NCI-H187 treated with DMSO at 0.1 percent for 48 hours (cell line): Measurements from ENCODE around the gene HPGD.
"Not testable (repeated sequence)": the region's sequence is repeated elsewhere in the genome, so short reads cannot be mapped to it uniquely, and the experiment has no call there.

Source experiments
- DNase-seq: peaks from one replicate; lab custom pipeline; 2025; lab: John Stamatoyannopoulos, UW

The HPGD gene

DNA sequence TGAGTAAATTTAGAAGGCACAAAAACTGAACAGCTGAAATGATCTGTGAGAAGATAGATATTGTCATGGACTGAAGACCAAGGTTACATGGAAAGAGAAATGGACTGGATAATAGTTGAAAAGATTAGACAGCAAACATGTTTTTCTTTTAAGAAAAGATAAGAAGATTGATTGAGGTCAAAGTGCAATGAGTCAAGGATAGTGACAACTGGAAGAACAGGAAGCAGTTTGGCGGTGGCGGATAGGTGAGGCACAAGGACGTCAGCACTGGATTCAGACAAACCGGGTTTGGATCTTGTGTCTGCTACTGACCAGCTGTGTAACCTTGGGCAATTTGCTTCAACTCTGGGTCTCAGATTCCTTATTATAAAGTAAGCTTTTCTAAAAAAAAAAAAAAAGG, 2.0 kb upstream of the HPGD start:
- DNase-seq = no peak

DNA sequence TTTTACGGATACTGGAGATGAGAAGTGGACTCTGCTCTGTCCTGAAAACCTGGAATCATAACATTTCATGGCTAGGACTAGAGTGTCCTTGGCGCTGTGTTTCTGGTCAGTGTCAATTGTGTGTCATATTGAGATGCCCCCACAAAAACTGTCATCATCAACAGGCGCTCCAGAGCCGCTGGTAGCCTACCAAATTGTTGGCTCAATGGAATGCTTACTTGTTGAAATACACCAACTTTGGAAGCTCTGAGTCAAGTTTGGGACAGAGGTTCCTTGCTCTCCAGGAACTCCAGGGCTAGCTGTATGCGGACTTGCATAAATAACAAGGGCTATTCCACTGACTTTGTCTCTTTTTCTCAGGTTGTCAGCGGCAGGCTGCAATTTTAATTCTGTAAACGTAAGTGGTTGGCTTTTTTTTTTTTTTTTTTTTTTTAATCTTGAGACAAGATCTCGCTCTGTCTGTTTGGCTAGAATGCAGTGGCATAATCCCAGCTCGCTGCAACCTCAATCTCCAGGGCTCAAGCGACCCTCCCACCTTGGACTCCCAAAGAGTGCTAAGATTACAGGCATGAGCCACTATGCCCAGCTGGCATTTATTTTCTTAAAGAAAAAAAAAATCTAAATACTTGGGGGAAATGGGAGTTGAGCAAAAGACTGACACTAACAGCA, 871 bp upstream of the HPGD start:
- DNase-seq = no peak

GRCh38 chr4:174521800-174522182, 497 bp downstream of the HPGD start:
- DNase-seq = no peak

GRCh38 chr4:174520660-174521059, 1.6 kb downstream of the HPGD start:
- no peak for DNase-seq

DNA sequence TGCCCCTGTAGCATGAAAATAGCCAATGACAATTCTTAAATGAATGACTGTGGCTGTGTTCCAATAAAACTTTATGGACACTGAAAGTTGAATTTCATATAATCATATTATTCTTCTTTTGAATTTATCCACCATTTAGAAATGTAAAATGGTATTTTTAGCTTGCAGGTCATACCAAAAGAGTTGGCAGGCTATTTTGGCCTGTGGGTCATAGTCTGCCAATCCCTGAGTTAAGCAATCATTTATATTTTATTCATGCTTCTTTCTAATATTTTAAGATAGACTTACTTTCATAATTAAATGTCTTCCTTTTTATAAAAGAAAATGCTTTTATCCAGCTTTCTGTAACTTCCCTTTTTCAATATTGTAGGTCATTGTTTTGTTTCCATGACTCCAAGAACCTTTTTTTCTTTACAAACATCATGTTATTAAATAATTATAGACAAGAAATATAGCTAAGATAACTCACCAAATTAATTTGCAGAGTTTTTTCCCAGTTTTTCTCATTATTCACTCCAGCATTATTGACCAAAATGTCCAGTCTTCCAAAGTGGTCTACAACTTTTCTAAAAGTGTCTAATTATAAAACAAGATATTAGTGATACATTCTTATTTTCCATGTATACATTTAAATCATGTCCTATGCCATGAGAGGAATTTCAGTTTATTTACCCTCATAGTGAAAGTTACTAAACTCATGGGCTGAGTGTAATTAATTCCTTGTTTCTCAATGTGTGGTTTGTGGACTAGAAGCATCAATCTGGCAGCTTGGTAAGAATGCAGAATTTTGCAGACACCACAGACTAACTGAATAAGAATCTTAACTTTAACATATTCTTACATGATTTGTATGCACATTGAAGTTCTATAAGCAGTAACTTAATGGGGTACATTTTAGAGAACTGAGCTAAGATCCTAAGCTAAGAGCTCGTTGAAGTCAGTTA, 4.5 kb downstream of the HPGD start:
- no peak for DNase-seq

GRCh38 chr4:174516794-174517193, 5.5 kb downstream of the HPGD start:
- no peak for DNase-seq

- no peak for DNase-seq
These were observed 5.9 kb downstream of the HPGD start for GRCh38 chr4:174516345-174516744.

GRCh38 chr4:174512745-174513144, 9.5 kb downstream of the HPGD start:
- no peak for DNase-seq

GRCh38 chr4:174505892-174506291, 16.4 kb downstream of the HPGD start:
- DNase-seq = no peak

DNA sequence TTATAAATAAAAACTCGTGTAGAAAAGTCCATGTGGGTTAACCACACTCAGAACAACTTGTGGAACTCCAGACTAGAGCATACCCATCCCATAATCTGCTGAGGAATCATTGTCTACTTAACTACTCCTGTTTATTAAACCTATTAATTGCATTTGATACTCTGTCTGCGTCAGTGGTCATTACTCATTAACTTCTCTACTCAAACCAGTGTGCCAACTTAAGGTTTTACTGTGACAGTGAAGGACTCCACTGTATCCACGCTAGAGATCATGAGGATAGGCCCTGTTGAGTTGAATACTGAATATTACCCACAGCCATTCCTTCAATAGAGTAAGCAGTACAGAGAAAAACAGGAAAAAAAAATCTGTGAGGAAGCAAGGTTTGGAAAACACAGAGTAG, 17.3 kb downstream of the HPGD start:
- no peak for DNase-seq

DNA sequence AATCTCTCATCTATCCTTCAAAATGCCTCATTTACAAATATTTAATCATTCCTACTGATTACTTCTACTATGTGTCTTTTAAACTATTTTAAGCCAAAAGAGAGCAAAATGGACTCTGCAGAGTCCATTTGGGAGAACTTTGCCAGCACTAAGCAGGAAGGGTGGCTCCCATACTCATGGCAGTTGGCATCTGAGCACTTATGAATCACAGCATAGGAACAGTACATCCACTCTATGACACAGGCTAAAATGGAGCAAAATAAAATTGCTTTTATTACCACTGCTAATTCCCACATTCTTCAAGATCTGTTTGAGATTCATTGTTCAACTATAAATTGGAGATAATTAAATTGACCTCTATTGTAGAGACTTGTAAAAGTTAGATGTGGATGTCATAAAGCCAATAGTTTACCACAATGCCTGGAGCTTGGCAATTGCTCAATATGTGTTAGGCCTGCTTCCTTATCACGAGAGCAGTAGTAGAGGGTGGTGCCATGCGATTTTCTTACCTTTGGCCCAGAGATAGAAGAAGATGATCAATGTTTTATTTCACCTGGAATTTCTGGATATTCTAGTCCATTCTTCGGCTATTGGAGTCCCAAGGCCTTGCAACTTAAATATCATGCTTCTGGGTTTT, 19.1 kb downstream of the HPGD start:
- DNase-seq = no peak

DNA sequence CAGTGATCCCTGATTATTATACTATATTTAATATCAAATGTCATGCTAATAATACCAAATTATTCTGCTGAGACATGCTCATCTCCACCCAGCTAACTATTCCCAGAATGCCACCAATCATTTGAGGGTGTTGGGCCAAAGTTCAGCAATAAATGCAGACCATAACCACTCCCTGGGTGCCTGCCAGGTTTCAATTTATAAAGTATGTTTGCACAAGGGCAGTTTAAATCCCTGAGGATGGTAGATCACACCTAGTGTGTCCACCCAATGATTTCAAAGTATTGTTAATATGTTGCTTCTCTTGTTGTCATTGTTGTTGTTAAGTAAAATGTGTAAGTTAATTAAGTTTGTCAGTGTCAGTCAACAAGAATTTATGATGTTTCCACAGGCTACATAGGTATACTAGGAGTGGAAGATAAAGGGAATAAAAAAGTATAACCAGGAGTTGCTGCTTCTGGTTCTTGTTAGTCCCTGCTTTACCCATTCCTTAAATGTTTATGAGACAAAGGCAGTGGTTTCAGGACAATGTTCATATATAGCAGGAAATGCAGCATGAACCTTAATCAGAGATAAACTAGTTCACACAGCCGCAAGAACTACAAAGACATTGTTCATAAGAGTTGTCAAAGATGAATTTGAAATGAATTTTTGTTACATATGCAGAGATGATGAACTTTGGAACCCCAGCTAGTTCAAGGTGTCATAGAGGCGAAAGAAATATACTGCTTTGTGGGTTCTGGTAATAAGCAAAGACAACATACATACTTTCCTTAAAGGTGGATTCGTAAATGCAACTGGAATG, 25.5 kb downstream of the HPGD start:
- DNase-seq = no peak

- DNase-seq = no peak
These were observed 26.7 kb downstream of the HPGD start for GRCh38 chr4:174495626-174496025.

DNA sequence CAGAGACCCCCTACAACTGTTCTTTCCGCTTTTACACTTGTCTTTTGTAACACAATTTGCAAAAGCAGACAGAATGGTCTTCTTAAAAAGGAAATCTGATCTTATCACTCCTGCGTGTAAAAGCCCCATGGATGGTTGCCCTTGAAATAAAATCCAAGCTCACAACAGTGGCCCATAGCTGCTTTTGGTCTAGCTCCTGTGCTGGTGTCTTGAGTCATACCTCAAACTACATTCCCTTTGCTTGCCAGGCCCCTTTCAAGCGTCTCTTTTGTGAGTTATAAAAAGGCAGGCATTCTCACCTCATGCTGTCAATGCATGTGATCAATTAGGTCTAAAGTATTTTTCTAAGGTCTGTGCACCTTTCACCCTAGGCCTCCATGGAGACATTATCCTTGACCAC, 27.6 kb downstream of the HPGD start:
- DNase-seq = no peak

- no peak for DNase-seq
These were observed 28.1 kb downstream of the HPGD start for GRCh38 chr4:174494146-174494545.

GRCh38 chr4:174490451-174490961, 31.8 kb downstream of the HPGD start:
- DNase-seq = no peak

DNA sequence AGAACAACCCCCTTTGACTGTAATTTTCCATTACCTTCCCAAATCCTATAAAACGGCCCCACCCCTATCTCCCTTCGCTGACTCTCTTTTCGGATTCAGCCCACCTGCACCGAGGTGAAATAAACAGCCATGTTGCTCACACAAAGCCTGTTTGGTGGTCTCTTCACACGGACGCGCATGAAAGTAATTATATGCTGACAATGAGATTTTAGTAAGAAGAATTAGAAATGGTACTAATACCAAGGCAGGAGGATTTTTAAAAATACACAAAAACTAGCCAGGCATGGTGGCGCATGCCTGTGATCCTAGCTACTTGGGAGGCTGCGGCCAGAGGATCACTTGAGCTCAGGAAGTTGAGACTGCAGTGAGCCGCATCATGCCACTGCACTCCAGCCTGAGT, 33.9 kb downstream of the HPGD start:
- not testable (repeated sequence) for DNase-seq

DNA sequence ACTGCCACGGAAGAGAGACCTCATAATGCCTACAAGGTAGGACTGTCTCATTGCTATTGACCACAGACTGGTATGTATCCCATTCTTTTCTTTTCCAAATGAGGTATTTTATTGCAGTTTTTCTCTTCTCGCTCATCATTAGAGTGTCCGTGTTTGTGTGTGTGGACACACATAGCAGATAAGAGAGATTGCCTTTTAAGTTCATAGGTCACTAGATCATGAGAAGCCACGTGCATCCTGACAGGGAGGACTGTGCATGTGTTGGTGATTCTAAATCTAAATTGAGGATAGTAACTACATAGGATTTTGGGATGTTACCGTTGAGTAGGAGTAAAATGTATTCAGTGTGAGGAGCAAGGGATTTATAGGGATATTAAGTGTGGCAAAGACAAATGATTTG, 37.3 kb downstream of the HPGD start:
- no peak for DNase-seq

DNA sequence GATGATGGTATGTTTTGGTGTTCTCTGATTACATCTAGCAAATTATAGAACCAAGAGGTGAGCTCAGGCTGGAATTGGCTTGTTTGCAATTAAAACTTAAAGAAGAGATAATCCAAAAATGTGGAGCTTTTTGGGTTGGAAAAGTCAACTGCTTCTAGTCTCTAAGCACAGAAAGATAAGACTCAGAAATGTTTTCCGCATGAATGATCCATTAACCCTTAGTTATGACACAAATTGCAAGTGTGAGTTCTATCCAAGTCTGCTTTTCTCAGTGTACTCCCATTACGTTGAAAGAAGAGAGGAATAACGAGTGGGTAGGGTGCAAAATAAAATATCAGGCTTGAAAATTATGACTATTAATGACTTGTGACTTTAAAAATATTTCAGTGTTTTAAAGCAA, 38.5 kb downstream of the HPGD start:
- DNase-seq = no peak

DNA sequence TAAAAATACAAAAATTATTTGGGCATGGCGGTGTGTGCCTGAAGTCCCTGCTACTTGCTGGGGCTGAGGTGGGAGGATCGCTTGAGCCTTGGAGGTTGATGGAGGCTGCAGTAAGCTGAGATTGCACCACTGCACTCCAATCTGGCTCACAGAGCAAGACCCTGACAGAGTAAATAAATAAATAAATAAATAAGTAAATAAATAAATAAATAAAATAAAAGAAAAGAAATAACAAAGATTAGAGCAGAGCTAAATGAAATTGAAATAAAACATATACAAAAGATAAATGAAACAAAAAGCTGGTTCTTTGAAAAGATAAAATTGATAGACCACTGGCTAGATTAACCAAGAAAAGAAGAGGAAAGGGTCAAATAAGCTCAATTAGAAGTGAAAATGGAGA, 43.1 kb downstream of the HPGD start:
- DNase-seq = no peak

DNA sequence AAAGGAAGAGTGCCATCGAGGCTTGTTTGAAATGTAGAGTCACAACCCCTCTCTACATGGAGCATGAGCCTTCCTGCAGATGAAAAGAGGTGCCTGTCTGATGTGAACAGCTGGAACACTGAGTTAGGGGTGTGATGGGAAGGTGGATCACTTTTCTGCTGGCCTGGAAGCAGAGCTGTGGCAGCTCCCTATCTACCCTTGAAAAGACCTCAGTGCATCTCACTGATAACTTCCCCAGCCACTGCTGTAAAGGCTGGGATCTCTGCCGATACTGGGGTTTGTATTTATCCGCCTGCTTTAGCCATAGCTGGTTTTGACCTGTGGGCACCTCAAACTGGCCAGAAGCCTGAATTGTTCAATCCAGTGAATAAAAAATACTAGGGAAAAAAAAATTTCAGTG, 46.8 kb downstream of the HPGD start:
- DNase-seq = no peak
